ENCODE measurements around the gene BMPR1B.

The BMPR1B gene

DNA sequence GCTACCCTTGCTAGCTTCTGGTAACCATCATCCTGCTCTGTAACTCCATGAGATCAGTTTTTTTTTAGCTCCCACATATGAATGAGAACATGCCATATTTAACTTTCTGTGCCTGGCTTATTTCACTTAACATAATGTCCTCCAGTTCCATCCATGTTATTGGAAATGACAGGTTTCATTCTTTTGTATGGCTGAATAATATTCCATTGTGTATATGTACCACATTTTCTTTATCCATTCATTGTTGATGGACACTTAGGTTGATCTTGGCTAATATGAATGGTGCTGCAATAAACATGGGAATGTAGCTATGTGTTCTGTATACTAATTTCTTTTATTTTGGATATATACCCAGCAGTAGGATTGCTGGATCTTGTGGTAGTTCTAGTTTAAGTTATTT lies 204.7 kb downstream of the BMPR1B start:
- Histone ChIP-seq H3K36me3 (ENCODE audit: low read depth) (no peaks in the 10 kb centered on the region), H3K4me1 (ENCODE audit: insufficient read depth, poor library complexity, severe bottlenecking) (no peaks in the 10 kb centered on the region), H3K4me3 (ENCODE audit: severe bottlenecking) (no peak overlapping the region), H3K27me3 (ENCODE audit: insufficient read depth, poor library complexity, severe bottlenecking) (no peaks in the 10 kb centered on the region), H3K9me3 (ENCODE audit: severe bottlenecking) (peaks cover 2% of the 10 kb centered on the region), H3K27ac (ENCODE audit: poor library complexity, severe bottlenecking) (no peak overlapping the region)
- ATAC-seq (ENCODE audit: low read depth): no peak
- TF ChIP-seq, protein P1, sequence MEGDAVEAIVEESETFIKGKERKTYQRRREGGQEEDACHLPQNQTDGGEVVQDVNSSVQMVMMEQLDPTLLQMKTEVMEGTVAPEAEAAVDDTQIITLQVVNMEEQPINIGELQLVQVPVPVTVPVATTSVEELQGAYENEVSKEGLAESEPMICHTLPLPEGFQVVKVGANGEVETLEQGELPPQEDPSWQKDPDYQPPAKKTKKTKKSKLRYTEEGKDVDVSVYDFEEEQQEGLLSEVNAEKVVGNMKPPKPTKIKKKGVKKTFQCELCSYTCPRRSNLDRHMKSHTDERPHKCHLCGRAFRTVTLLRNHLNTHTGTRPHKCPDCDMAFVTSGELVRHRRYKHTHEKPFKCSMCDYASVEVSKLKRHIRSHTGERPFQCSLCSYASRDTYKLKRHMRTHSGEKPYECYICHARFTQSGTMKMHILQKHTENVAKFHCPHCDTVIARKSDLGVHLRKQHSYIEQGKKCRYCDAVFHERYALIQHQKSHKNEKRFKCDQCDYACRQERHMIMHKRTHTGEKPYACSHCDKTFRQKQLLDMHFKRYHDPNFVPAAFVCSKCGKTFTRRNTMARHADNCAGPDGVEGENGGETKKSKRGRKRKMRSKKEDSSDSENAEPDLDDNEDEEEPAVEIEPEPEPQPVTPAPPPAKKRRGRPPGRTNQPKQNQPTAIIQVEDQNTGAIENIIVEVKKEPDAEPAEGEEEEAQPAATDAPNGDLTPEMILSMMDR (IDR thresholded peaks at IDR 0.05; ENCODE audit: poor library complexity, severe bottlenecking): no peak
- no peak for DNase-seq (ENCODE audit: low spot score)

DNA sequence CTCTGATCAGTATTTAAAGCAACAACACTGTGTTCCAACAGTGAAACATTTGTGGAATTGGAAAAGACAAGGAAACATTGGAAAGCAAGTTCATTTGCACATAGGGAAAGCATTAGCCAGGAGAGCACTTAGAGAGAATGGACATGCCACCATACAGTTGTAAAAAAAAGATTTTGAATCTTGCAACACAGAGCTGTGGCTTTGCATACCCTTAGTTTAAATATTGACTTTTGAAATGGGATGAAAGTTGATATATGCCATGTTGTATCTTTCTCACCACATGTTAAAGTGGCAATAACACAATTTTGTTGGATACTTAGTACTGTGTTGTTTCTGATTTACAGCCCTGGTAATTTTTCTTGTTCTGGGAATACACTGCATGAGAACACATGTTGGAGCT lies 208.1 kb downstream of the BMPR1B start:
- DNase-seq (ENCODE audit: low spot score) (no peak), ATAC-seq (ENCODE audit: low read depth) (no peak)
- TF ChIP-seq, protein P1 (IDR thresholded peaks at IDR 0.05; ENCODE audit: poor library complexity, severe bottlenecking): no peak
- Histone ChIP-seq H3K36me3 (ENCODE audit: low read depth) (no peaks in the 10 kb centered on the region), H3K9me3 (ENCODE audit: severe bottlenecking) (peaks cover 2% of the 10 kb centered on the region), H3K27ac (ENCODE audit: poor library complexity, severe bottlenecking) (no peak overlapping the region), H3K27me3 (ENCODE audit: insufficient read depth, poor library complexity, severe bottlenecking) (no peaks in the 10 kb centered on the region), H3K4me1 (ENCODE audit: insufficient read depth, poor library complexity, severe bottlenecking) (no peaks in the 10 kb centered on the region), H3K4me3 (ENCODE audit: severe bottlenecking) (no peak overlapping the region)

DNA sequence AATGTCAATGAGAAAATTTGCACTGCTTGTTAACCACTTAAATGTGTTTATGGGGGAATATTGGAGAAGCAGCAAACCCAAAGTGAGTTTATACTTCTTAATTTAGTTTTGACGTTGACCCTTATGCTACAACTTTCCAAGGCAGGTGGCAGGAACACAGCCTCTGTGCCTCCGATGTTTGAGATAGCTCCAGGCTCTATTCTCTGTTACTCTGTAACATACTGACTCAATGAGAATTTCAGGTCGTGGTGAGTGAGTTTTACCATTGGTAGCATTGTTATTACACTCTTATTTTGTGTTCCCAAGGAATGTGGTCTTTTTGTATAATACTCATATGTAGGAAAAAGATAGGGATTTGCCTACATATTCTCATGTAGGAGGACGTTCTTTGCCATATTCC lies 210.7 kb downstream of the BMPR1B start:
- Histone ChIP-seq H3K4me1 (ENCODE audit: insufficient read depth, poor library complexity, severe bottlenecking) (no peaks in the 10 kb centered on the region), H3K9me3 (ENCODE audit: severe bottlenecking) (no peaks in the 10 kb centered on the region), H3K36me3 (ENCODE audit: low read depth) (no peaks in the 10 kb centered on the region), H3K4me3 (ENCODE audit: severe bottlenecking) (no peak overlapping the region), H3K27ac (ENCODE audit: poor library complexity, severe bottlenecking) (no peak overlapping the region), H3K27me3 (ENCODE audit: insufficient read depth, poor library complexity, severe bottlenecking) (no peaks in the 10 kb centered on the region)
- ATAC-seq (ENCODE audit: low read depth): no peak
- DNase-seq (ENCODE audit: low spot score): no peak
- TF ChIP-seq, protein P1 (IDR thresholded peaks at IDR 0.05; ENCODE audit: poor library complexity, severe bottlenecking): no peak

DNA sequence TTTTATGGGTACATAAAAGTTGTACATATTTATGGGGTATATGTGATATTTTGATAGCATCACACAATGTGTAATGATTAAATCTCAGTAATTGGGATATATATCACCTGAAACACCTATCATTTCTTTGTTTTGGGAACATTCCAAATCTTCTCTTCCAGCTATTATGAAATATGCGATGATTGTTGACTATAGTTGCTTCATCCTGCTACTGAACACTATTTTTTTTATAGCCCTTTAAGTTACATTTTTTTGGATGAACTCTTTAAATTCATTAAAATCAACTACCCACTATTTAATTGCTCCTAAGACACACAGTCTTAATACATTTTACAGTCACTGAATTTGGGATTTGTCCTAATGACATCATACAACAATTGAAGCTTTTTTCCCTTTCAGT lies 212.9 kb downstream of the BMPR1B start:
- ATAC-seq (ENCODE audit: low read depth): no peak

DNA sequence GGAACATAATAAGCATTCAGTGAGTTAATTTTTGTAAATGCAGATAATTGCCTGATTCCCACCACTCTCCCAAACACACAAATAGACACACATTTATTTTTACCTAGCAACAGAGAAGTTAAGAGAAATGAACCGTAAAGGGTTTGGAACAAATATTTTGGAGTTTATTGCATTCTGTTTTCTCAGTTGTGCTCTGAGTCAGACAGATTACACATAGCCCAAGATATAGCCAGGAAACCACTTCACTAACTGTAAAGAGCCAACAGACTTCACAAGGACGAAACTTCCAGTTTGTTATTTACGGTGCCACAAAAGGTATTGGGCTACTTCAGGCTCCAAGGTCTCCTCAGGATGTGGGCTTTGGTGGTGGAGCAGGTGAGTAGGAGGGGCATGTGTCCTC lies 217.0 kb downstream of the BMPR1B start:
- DNase-seq (ENCODE audit: low spot score) (no peak), ATAC-seq (ENCODE audit: low read depth) (peak; percentile 29; the same call in 1 of the 3 replicates)
- no peak overlapping the region for H3K27ac ChIP-seq (ENCODE audit: poor library complexity, severe bottlenecking)
- H3K4me3 ChIP-seq (ENCODE audit: severe bottlenecking): no peak overlapping the region
- TF ChIP-seq, protein P1 (IDR thresholded peaks at IDR 0.05; ENCODE audit: poor library complexity, severe bottlenecking): no peak
- H3K36me3 ChIP-seq (ENCODE audit: low read depth): no peaks in the 10 kb centered on the region
- no peaks in the 10 kb centered on the region for H3K27me3 ChIP-seq (ENCODE audit: insufficient read depth, poor library complexity, severe bottlenecking)
- no peaks in the 10 kb centered on the region for H3K4me1 ChIP-seq (ENCODE audit: insufficient read depth, poor library complexity, severe bottlenecking)
- no peaks in the 10 kb centered on the region for H3K9me3 ChIP-seq (ENCODE audit: severe bottlenecking)

More for the DNA sequence above, 212.9 kb downstream of the BMPR1B start:
- Histone ChIP-seq H3K4me3 (ENCODE audit: severe bottlenecking) (no peak overlapping the region), H3K36me3 (ENCODE audit: low read depth) (no peaks in the 10 kb centered on the region), H3K27me3 (ENCODE audit: insufficient read depth, poor library complexity, severe bottlenecking) (no peaks in the 10 kb centered on the region), H3K4me1 (ENCODE audit: insufficient read depth, poor library complexity, severe bottlenecking) (no peaks in the 10 kb centered on the region), H3K27ac (ENCODE audit: poor library complexity, severe bottlenecking) (no peak overlapping the region), H3K9me3 (ENCODE audit: severe bottlenecking) (no peaks in the 10 kb centered on the region)
- TF ChIP-seq, protein P1 (IDR thresholded peaks at IDR 0.05; ENCODE audit: poor library complexity, severe bottlenecking): no peak
- no peak for DNase-seq (ENCODE audit: low spot score)
